Measurements from ENCODE around the gene RPN2.

The RPN2 gene

GRCh38 chr20:37172836-37173235 is 6.3 kb upstream of the RPN2 start:
- POLR2A ChIA-PET, result no interaction called here
- no peak for TF ChIP-seq ZNF384 (IDR thresholded peaks at IDR 0.05)
- CTCF ChIA-PET, result no interaction called here
- DNase-seq (ENCODE audit: extremely low spot score), result no peak

DNA sequence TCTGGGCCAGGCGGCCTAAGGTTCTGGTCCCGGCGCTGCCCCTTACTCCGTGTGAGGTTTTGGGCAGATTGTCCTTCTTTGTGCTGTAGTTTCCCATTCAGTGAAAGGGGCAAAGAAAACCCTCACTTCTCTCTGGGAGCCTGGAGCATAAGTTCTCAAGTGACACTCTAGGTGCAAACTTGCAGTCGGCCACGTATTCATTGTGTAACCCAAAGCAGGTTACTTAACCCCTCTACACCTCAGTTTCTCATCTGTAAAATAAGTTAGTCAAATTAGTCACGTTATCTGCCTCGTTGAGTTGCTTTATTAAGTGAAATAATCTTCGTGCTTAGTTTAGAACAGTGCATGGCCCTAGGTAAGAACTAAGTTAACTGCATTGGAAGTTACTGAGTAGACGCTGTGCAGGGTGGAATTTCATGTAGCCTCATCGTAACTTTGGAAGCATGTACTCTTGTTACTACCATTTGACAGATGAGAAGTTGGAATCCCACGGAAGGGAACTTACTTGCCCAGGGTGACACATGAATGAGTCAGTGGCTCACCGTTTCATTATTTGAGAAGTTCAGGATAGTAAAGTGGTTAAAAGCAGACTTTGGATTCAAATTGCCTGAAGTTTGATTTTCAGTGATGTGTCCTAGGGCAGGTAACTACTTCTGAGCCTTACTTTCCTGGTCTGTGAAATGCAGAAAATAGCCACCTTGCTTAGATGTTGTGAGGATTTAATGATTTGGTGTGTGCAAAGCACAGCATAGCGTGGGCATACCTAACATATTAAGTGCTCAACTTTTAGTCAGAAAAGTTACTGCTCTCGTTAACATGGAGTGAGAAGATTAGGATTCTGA is 774 bp downstream of the RPN2 start:
- ChIA-PET POLR2A (interaction anchor here (0.9 to 2.6 kb wide), 9 partner anchors 8 to 156 kb away, joined by 4 to 31 read pairs (median 9); partner anchors contain the start of gene RBL1), CTCF (interaction anchor here (1.5 kb wide), 1 partner anchor 12 kb away, joined by 5 read pairs; no protein-coding TSS in a partner anchor)
- TF ChIP-seq SP1 (IDR thresholded peaks at IDR 0.05) (no peak), ARNT (IDR thresholded peaks at IDR 0.05) (no peak), SUZ12 (IDR thresholded peaks at IDR 0.05) (no peak), NFRKB (IDR thresholded peaks at IDR 0.05) (no peak), FOXM1 (IDR thresholded peaks at IDR 0.05; ENCODE audit: borderline replicate concordance) (no peak), BHLHE40 (IDR thresholded peaks at IDR 0.05; ENCODE audit: borderline replicate concordance) (no peak), L3MBTL2 (conservative IDR thresholded peaks at IDR 0.05) (no peak), FOXA1 (IDR thresholded peaks at IDR 0.05) (no peak), LEF1 (IDR thresholded peaks at IDR 0.05; ENCODE audit: borderline replicate concordance) (no peak), HDGF (IDR thresholded peaks at IDR 0.05; ENCODE audit: borderline replicate concordance) (no peak), TARDBP (IDR thresholded peaks at IDR 0.05) (no peak), ELF4 (IDR thresholded peaks at IDR 0.05) (no peak), ZNF384 (IDR thresholded peaks at IDR 0.05) (no peak), FOXK2 (IDR thresholded peaks at IDR 0.05) (no peak), CTBP1 (IDR thresholded peaks at IDR 0.05; ENCODE audit: borderline replicate concordance) (no peak), PKNOX1 (IDR thresholded peaks at IDR 0.05) (no peak)
- DNase-seq (ENCODE audit: extremely low spot score), result no peak

DNA sequence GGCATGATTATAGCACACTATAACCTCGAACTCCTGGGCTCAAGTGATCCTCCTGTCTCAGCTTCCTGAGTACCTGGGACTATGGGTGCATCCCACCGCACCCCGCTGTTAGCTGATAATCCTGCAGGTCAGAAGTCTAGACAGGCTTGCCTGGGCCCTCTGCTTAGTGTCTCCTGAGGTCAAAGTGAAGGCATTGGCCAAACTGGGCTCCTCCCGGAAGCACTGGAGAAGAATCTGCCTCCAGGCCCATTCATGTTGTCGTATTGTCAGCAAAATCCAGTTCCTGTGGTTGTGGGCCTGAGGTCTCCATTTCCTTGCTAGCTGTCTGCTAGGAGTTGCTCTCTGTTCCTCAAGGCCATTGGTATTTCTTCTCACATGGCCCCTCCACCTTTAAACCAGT is 6.6 kb downstream of the RPN2 start:
- POLR2A ChIA-PET, result no interaction called here
- CTCF ChIA-PET, result no interaction called here
- no peak for DNase-seq (ENCODE audit: extremely low spot score)
- TF ChIP-seq TARDBP (IDR thresholded peaks at IDR 0.05) (no peak), ARNT (IDR thresholded peaks at IDR 0.05) (no peak), HDGF (IDR thresholded peaks at IDR 0.05; ENCODE audit: borderline replicate concordance) (no peak), SUZ12 (IDR thresholded peaks at IDR 0.05) (no peak), BHLHE40 (IDR thresholded peaks at IDR 0.05; ENCODE audit: borderline replicate concordance) (no peak)

GRCh38 chr20:37188787-37189186 is 9.7 kb downstream of the RPN2 start:
- no peak for DNase-seq (ENCODE audit: extremely low spot score)
- CTCF ChIA-PET, result interaction anchor here (1.0 kb wide), 1 partner anchor 344 kb away, joined by 5 read pairs; no protein-coding TSS in a partner anchor
- TF ChIP-seq FOXM1 (IDR thresholded peaks at IDR 0.05; ENCODE audit: borderline replicate concordance), result no peak
- POLR2A ChIA-PET, result interaction anchor here (2.5 kb wide), 1 partner anchor 10 kb away, joined by 13 read pairs; the partner anchor contains the start of genes MROH8 and RPN2

GRCh38 chr20:37189416-37190016 is 10.4 kb downstream of the RPN2 start:
- no peak for DNase-seq (ENCODE audit: extremely low spot score)
- ChIA-PET POLR2A (interaction anchor here (2.5 to 2.9 kb wide), 2 partner anchors 10 kb away, joined by 13 to 20 read pairs; partner anchors contain the start of genes MROH8 and RPN2), CTCF (interaction anchor here (1.1 kb wide), 1 partner anchor 11 kb away, joined by 4 read pairs; no protein-coding TSS in a partner anchor)
- TF ChIP-seq ZNF384 (IDR thresholded peaks at IDR 0.05) (no peak), HDGF (IDR thresholded peaks at IDR 0.05; ENCODE audit: borderline replicate concordance) (no peak), BHLHE40 (IDR thresholded peaks at IDR 0.05; ENCODE audit: borderline replicate concordance) (no peak), SP1 (IDR thresholded peaks at IDR 0.05) (no peak), NFRKB (IDR thresholded peaks at IDR 0.05) (no peak), ARNT (IDR thresholded peaks at IDR 0.05) (no peak), FOXK2 (IDR thresholded peaks at IDR 0.05) (no peak), TARDBP (IDR thresholded peaks at IDR 0.05) (no peak), SUZ12 (IDR thresholded peaks at IDR 0.05) (no peak), L3MBTL2 (conservative IDR thresholded peaks at IDR 0.05) (no peak), FOXM1 (IDR thresholded peaks at IDR 0.05; ENCODE audit: borderline replicate concordance) (no peak), CTBP1 (IDR thresholded peaks at IDR 0.05; ENCODE audit: borderline replicate concordance) (no peak)

DNA sequence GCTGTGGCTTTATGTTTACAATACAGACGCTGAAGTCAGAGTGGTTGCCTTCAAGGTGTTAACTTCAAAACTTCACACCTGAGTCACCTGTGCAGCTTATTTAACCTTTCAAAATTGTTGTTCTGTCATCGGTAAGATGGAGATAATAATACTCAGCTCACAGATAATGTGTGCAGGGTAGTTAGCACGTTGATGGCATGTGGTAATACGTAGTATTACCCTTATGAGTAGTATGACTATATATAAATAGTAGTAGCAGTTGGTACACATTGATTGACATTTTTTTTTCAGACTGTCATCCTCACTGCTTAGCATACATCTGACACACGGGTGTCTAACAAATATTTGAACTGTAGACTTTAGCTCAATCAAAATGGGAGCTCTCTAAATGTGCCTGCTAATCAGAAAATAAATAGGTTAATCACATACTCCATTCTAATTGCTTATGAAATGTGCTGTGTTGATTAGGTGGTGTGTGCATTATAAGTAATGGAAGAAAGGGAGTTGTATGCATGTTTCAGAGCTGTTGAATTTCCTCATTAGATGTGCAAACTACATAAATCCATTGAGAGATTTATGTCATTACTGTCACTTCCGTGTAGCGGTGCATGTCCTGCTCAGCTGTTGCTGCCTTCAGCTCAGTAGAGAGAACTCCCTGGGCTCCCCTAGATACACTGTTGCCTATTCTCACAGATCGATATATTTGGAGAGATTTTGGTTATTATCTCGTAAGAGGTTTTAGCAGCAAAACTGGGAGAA is 11.4 kb downstream of the RPN2 start:
- TF ChIP-seq PKNOX1 (IDR thresholded peaks at IDR 0.05) (no peak), ZNF384 (IDR thresholded peaks at IDR 0.05) (no peak), L3MBTL2 (conservative IDR thresholded peaks at IDR 0.05) (no peak), LEF1 (IDR thresholded peaks at IDR 0.05; ENCODE audit: borderline replicate concordance) (no peak), FOXM1 (IDR thresholded peaks at IDR 0.05; ENCODE audit: borderline replicate concordance) (no peak), TARDBP (IDR thresholded peaks at IDR 0.05) (no peak), SUZ12 (IDR thresholded peaks at IDR 0.05) (no peak)
- ChIA-PET POLR2A (interaction anchor here (2.9 kb wide), 1 partner anchor 12 kb away, joined by 20 read pairs; the partner anchor contains the start of genes MROH8 and RPN2), CTCF (interaction anchor here (0.5 to 1.1 kb wide), 2 partner anchors 12 to 62 kb away, joined by 3 to 4 read pairs; no protein-coding TSS in a partner anchor)
- DNase-seq (ENCODE audit: extremely low spot score), result no peak

Data from HEK293T (cell line).